ENCODE results near the gene NSG2.

Gene NSG2

GRCh38 chr5:174155281-174155680 is 109.8 kb downstream of the NSG2 start:
- no peak for DNase-seq

DNA sequence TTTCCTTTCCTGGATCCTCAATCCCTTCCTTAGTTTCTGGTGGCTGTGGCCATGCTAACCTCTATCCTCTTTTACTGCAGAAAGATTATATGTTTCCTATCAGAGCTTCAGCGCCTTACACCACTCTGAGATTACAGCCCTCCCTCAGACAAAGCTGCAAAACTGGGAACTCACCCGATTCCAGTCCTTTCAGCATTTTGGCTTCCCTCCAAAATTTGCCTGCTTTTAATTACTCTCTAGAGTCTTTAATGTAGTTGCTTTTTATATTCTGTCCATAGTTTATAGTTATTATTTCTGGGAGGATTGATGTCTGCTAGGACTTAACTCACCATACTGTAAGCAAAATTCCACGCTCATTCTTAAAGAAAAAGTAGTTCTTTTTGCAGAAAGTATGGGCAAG is 110.2 kb downstream of the NSG2 start:
- DNase-seq: no peak

DNA sequence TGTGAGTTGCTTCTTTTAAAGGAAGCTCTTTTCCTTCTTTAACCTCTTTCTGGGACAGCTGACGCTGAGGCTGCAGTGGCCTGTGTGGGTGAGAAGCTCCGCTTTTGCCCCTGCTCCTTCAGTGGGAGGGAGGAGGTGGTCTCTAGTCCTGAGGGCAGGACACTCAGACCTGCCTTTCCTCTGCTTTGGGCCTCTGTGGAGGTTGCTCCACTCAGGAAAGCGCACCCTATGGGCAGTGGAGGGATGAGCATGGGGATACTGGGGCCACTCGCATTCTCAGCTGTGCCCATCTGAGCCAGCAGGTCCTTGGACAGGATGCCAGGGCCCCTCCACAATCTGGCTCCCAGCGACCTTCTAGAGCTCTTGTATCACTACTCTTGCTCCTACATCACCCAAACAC is 111.5 kb downstream of the NSG2 start:
- DNase-seq: no peak
